K562 (cell line): Measurements from ENCODE around the gene NRSN2. TPM values are rescaled to one million over a fixed set of nuclear protein-coding genes. Genes with fewer than 3 reads are reported as not detected.

Experiments
- ARID2 ChIP-seq: fragments of 450-650 bp; IDR thresholded peaks from 2 replicates; pipeline ENCODE4 v1.6.1; 2017; ENCODE audit warnings: antibody characterized with exemption, mild to moderate bottlenecking
- CHD4 ChIP-seq: fragments of 200-600 bp; sonication (generic); IDR thresholded peaks from 3 replicates; pipeline ENCODE4 v1.6.1; 2012; ENCODE audit warnings: low read depth, mild to moderate bottlenecking, mixed read lengths, low read length, inconsistent platforms; ENCODE audit not compliant: insufficient read depth, insufficient replicate concordance, poor library complexity, severe bottlenecking
- HCFC1 ChIP-seq: IDR thresholded peaks from 2 replicates; pipeline ENCODE4 v1.6.1; 2012; ENCODE audit warnings: low read depth, low read length, improper control_type of control experiment
- KLF13 ChIP-seq: fragments of 450-650 bp; IDR thresholded peaks from 2 replicates; pipeline ENCODE4 v1.6.1; 2016; ENCODE audit warnings: missing genetic modification characterization, low read depth, mild to moderate bottlenecking, missing compliant biosample characterization, moderate library complexity, borderline replicate concordance
- TEAD4 ChIP-seq, 2 experiments: sonication (generic) in 1 of 2; formaldehyde crosslinking in 1 of 2; IDR thresholded peaks; 2 replicates each; pipeline versions ENCODE4 v1.6.1 to v1.8.0; 2012 to 2022; ENCODE audit warnings: borderline replicate concordance in 1 of 2, inconsistent platforms in 1 of 2, low read length in 1 of 2, mild to moderate bottlenecking in 1 of 2, missing genetic modification reagents in 1 of 2
- polyA plus RNA-seq, 8 experiments: library from polyadenylated mRNA; depleted of rRNA in 4 of 8; stranded (reverse) in 5 of 8; unstranded in 3 of 8; fragments of >200 nt; fragmentation: Nextera tagmentation in 2 of 8; fragmentation: Illumina TruSeq in 1 of 8; extraction: Ambion mirVana in 2 of 8; extraction: Trizol in 1 of 8; gene quantifications; 2 replicates each; pipeline versions ENCODE4 v1.2.1 to v1.2.3, GENCODE V29; 2011 to 2014; ENCODE audit warnings: inconsistent platforms in 1 of 8, missing spikeins in 1 of 8
- total RNA-seq, 7 experiments: library from RNA; depleted of rRNA in 6 of 7; stranded (reverse); fragments of >200 nt in 6 of 7; fragmentation: Illumina TruSeq in 2 of 7; extraction: Trizol in 2 of 7; gene quantifications; 2 replicates each; pipeline versions ENCODE4 v1.2.1 to v1.2.3, GENCODE V29; 2011 to 2021; ENCODE audit warnings: low replicate concordance in 1 of 7
- TF ChIP-seq, protein P1 (sequence below): fragments of 450-650 bp; IDR thresholded peaks from 2 replicates; pipeline ENCODE4 v1.6.1; 2017; ENCODE audit warnings: mild to moderate bottlenecking, moderate library complexity
- TF ChIP-seq, protein P2 (sequence below): sonication (generic); formaldehyde crosslinking; IDR thresholded peaks from 2 replicates; pipeline ENCODE4 v1.8.0; 2023; ENCODE audit warnings: mild to moderate bottlenecking, missing genetic modification reagents
- TF ChIP-seq, protein P3 (sequence below): fragments of 250-450 bp; sonication (Bioruptor Pico); IDR thresholded peaks from 2 replicates; pipeline ENCODE4 v1.5.0; 2021
- TF ChIP-seq, protein P4 (sequence below): fragments of 450-650 bp; IDR thresholded peaks from 2 replicates; pipeline ENCODE4 v1.6.1; 2018; ENCODE audit not compliant: partially characterized antibody
- TF ChIP-seq, protein P5 (sequence below): IDR thresholded peaks from 2 replicates; pipeline ENCODE4 v1.6.1; 2011; ENCODE audit not compliant: insufficient read length; ENCODE audit errors: extremely low read depth
- TF ChIP-seq, protein P6 (sequence below): fragments of 250-450 bp; sonication (Bioruptor Pico); IDR thresholded peaks from 2 replicates; pipeline ENCODE4 v1.4.0; 2020; ENCODE audit warnings: borderline replicate concordance

NRSN2 gene
- total and polyA plus RNA-seq, 9 of the 15 experiments (the other 6 are each of a cell fraction or from before 2014, with no cell fraction given) = 7.5 to 29.7 (median 11.1) TPM

DNA sequence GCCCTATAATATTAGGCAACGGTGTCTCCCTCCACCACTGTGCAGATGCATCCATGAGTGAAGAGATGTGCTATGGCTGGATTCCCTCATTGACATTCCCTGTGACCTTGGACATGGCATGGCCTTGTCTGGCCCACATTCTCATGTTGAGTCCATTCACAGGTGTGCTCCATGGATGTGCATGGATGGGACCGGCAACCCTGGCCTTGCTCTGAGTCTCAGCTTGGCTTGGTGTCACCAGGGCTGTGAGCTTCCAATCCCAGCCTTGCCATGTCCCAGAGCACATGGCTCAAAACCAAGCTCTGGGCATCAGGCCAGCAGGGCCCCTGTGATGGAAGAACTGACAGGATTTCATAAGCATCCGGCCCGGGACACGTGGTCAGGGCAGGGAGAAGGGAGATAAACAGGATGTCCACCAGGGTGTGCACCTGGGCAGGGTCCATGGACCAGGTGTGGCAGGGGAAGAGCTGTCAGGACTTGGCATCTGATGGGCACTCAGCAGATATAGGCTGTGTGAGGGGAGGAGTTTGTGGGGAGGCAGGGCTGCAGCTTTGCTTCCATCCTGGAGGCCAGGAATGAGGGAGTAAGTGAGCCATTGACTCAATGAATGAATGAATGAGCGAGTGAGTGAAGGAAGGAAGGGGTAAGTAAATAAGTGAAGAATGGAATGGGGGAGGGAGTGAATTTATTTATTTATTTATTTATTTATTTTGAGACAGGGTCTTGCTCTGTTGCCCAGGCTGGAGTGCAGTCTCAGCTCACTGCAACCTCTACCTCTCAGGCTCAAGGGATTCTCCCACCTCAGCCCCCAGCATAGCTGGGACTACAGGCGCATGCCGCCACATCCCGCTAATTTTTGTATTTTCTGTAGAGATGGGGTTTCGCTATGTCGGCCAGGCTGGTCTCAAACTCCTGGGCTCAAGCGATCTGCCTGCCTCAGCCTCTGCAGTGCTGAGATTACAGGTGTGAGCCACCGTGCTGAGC, 15.7 kb downstream of the NRSN2 start (continued):
- TF ChIP-seq, protein P1, sequence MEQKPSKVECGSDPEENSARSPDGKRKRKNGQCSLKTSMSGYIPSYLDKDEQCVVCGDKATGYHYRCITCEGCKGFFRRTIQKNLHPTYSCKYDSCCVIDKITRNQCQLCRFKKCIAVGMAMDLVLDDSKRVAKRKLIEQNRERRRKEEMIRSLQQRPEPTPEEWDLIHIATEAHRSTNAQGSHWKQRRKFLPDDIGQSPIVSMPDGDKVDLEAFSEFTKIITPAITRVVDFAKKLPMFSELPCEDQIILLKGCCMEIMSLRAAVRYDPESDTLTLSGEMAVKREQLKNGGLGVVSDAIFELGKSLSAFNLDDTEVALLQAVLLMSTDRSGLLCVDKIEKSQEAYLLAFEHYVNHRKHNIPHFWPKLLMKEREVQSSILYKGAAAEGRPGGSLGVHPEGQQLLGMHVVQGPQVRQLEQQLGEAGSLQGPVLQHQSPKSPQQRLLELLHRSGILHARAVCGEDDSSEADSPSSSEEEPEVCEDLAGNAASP = no peak
- TF ChIP-seq, protein P2, sequence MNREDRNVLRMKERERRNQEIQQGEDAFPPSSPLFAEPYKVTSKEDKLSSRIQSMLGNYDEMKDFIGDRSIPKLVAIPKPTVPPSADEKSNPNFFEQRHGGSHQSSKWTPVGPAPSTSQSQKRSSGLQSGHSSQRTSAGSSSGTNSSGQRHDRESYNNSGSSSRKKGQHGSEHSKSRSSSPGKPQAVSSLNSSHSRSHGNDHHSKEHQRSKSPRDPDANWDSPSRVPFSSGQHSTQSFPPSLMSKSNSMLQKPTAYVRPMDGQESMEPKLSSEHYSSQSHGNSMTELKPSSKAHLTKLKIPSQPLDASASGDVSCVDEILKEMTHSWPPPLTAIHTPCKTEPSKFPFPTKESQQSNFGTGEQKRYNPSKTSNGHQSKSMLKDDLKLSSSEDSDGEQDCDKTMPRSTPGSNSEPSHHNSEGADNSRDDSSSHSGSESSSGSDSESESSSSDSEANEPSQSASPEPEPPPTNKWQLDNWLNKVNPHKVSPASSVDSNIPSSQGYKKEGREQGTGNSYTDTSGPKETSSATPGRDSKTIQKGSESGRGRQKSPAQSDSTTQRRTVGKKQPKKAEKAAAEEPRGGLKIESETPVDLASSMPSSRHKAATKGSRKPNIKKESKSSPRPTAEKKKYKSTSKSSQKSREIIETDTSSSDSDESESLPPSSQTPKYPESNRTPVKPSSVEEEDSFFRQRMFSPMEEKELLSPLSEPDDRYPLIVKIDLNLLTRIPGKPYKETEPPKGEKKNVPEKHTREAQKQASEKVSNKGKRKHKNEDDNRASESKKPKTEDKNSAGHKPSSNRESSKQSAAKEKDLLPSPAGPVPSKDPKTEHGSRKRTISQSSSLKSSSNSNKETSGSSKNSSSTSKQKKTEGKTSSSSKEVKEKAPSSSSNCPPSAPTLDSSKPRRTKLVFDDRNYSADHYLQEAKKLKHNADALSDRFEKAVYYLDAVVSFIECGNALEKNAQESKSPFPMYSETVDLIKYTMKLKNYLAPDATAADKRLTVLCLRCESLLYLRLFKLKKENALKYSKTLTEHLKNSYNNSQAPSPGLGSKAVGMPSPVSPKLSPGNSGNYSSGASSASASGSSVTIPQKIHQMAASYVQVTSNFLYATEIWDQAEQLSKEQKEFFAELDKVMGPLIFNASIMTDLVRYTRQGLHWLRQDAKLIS (CRISPR knock-in tag) = no peak
- TF ChIP-seq TEAD4 (IDR thresholded peaks at IDR 0.05; ENCODE audit: low read length) = 0 out of 2 replicates have a peak, but pooled peaks have one; percentile 26
- no peak for TF ChIP-seq TEAD4 (CRISPR knock-in tag; IDR thresholded peaks at IDR 0.05; ENCODE audit: borderline replicate concordance)
- TF ChIP-seq, protein P3, sequence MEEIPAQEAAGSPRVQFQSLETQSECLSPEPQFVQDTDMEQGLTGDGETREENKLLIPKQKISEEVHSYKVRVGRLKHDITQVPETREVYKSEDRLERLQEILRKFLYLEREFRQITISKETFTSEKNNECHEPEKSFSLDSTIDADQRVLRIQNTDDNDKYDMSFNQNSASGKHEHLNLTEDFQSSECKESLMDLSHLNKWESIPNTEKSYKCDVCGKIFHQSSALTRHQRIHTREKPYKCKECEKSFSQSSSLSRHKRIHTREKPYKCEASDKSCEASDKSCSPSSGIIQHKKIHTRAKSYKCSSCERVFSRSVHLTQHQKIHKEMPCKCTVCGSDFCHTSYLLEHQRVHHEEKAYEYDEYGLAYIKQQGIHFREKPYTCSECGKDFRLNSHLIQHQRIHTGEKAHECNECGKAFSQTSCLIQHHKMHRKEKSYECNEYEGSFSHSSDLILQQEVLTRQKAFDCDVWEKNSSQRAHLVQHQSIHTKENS (CRISPR knock-in tag) = no peak
- TF ChIP-seq, protein P4, sequence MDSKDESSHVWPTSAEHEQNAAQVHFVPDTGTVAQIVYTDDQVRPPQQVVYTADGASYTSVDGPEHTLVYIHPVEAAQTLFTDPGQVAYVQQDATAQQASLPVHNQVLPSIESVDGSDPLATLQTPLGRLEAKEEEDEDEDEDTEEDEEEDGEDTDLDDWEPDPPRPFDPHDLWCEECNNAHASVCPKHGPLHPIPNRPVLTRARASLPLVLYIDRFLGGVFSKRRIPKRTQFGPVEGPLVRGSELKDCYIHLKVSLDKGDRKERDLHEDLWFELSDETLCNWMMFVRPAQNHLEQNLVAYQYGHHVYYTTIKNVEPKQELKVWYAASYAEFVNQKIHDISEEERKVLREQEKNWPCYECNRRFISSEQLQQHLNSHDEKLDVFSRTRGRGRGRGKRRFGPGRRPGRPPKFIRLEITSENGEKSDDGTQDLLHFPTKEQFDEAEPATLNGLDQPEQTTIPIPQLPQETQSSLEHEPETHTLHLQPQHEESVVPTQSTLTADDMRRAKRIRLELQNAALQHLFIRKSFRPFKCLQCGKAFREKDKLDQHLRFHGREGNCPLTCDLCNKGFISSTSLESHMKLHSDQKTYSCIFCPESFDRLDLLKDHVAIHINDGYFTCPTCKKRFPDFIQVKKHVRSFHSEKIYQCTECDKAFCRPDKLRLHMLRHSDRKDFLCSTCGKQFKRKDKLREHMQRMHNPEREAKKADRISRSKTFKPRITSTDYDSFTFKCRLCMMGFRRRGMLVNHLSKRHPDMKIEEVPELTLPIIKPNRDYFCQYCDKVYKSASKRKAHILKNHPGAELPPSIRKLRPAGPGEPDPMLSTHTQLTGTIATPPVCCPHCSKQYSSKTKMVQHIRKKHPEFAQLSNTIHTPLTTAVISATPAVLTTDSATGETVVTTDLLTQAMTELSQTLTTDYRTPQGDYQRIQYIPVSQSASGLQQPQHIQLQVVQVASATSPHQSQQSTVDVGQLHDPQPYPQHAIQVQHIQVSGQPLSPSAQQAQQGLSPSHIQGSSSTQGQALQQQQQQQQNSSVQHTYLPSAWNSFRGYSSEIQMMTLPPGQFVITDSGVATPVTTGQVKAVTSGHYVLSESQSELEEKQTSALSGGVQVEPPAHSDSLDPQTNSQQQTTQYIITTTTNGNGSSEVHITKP = no peak
- TF ChIP-seq KLF13 (tag) = no peak
- no peak for TF ChIP-seq CHD4
- TF ChIP-seq, protein P5, sequence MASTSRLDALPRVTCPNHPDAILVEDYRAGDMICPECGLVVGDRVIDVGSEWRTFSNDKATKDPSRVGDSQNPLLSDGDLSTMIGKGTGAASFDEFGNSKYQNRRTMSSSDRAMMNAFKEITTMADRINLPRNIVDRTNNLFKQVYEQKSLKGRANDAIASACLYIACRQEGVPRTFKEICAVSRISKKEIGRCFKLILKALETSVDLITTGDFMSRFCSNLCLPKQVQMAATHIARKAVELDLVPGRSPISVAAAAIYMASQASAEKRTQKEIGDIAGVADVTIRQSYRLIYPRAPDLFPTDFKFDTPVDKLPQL = no peak
- TF ChIP-seq HCFC1 = no peak
- TF ChIP-seq ARID2 = no peak
- TF ChIP-seq, protein P6, sequence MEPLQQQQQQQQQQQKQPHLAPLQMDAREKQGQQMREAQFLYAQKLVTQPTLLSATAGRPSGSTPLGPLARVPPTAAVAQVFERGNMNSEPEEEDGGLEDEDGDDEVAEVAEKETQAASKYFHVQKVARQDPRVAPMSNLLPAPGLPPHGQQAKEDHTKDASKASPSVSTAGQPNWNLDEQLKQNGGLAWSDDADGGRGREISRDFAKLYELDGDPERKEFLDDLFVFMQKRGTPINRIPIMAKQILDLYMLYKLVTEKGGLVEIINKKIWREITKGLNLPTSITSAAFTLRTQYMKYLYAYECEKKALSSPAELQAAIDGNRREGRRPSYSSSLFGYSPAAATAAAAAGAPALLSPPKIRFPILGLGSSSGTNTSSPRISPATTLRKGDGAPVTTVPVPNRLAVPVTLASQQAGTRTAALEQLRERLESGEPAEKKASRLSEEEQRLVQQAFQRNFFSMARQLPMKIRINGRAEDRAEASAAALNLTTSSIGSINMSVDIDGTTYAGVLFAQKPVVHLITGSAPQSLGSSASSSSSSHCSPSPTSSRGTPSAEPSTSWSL (CRISPR knock-in tag) = 0 out of 2 replicates have a peak, but pooled peaks have one; percentile 36
